ENCODE data around the gene ZNF444.

- no peak for TF ChIP-seq POLR2A (IDR thresholded peaks at IDR 0.05; ENCODE audit: low read length)
- no peak for TF ChIP-seq GATA1 (IDR thresholded peaks at IDR 0.05; ENCODE audit: low read depth, low read length)
Measured at GRCh38 chr19:56144831-56145230, 3.7 kb downstream of the ZNF444 start.
